Activated naive CD8-positive, alpha-beta T cell treated with anti-CD3 and anti-CD28 coated beads, Interleukin-2, amount 50 U/mL, for 16 hours (primary cell): ENCODE results near the gene ERVH48-1.
"Not testable (repeated sequence)": the region's sequence is repeated elsewhere in the genome, so short reads cannot be mapped to it uniquely, and the experiment has no call there.

Experiments used
- DNase-seq: peaks from one replicate; pipeline ENCODE4 v3.0.0-alpha.2; 2020; ENCODE audit warnings: low read depth, low spot score

ERVH48-1 gene

DNA sequence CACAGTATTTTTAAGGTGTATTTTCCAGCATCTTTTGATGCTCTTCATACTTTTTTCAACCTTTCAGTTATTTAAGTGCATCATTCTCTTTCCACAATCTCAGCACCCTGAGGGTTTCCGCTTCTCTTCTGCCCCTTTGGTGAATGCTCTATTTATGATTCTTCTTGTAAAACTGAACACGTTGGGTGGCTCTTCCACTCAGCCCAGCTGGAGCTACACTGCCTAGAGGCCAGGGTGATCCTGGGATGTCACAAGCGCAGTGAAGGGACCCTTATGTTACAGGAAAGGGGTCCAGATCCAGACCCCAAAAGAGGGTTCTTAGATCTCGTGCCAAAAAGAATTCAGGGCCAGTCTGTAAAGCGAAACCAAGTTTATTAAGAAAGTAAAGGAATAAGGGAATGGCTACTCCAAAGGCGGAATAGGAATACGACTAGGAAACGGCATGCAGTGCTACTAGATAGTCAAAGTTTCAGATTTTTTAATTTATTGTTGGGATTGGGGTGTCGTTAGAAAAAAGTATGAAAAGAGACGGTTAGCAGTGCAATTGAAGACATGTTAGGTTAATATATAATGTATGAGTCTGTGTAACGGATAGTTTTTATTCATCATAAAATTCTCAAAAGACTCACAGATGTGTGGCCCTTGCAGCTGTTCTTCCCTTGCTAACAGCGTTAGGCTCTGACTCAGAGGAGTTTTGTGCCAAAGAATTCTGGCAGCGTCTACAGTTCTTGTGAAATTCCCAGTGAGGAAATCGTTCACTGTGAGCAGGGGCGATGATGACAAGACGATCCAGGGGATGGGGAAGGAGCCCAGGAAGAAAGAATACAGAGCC lies 14.4 kb upstream of the ERVH48-1 start:
- DNase-seq: no peak

DNA sequence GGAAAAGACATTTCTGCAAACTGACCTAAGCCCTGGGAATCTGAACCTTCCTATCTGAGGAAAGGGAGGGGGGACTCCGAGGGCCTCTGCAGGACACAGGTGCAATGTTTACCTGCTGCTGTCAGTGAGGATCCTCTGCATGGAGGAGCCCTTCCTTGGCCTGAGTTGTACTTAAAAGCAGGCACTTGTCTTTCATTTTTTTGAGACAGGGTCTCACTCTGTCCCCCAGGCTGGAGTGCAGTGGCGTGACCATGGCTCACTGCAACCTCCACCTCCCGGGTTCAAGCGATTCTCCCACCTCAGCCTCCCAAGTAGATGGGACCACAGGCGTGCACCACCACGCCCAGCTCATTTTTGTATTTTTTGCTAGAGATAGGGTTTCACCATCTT lies 13.2 kb upstream of the ERVH48-1 start:
- not testable (repeated sequence) for DNase-seq

DNA sequence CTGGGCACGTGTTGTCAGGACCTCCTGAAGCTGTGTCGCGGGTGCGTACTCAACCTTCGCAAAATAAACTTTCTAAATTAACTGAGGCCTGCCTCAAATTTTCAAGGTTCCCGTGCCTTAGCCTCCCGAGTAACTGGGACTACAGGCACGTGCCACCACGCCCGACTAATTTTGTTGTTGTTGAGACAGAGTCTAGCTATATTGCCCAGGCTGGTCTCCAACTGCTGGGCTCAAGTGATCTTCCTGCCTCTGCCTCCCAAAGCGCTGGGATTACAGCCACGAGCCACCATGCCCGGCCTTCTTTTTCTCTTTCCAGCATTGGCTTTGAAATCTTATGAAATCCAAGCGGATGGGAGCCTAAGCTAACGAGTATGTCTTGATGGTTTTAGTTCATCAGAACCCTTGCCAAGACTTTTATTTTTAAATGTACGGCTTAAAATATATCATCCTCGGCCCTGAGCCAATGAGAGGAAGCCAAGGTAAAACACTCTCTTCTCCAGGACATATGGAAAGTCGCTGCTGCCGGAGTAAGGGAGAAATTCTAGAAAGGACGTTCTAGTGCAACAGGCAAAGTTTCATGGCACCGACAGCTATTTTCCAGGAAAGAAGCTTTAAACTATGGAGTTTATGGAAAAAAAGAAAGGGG lies 12.7 kb upstream of the ERVH48-1 start:
- DNase-seq: no peak

DNA sequence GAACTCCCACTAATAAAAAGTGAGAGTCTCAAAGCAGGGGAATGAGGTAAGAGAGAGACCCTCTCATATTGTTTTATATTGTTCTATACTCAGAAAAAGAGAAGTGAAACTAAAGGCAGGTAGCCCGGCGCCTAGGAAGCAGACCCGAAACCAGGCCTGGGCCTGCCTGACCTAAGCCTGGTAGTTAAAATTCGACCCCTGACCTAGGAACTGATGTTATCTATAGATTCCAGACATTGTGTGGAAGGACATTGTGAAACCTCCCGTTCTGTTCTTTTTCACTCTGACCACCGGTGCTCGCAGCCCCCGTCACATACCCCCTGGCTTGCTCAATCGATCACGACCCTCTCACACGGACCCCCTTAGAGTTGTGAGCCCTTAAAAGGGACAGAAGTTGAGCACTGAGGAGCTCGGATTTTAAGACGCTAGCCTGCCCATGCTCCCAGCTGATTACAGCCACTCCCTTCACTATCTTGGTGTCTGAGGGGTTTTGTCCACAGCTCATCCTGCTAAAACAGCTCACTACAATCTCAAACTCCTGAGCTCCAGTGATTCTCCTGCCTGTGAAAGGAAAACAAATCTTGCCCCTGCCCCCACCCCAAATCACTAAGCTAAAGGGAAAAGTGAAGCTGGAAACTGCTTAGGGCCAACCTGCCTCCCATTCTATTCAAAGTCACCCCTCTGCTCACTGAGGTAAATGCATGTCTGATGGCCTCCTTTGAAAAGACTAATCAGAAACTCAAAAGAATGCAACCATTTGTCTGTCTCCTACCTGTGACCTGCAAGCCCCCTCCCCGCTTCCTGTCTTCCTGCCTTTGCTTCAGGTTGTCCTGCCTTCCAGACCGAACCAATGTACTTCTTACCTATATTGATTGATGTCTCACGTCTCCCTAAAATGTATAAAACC lies 11.9 kb upstream of the ERVH48-1 start:
- DNase-seq: not testable (repeated sequence)

DNA sequence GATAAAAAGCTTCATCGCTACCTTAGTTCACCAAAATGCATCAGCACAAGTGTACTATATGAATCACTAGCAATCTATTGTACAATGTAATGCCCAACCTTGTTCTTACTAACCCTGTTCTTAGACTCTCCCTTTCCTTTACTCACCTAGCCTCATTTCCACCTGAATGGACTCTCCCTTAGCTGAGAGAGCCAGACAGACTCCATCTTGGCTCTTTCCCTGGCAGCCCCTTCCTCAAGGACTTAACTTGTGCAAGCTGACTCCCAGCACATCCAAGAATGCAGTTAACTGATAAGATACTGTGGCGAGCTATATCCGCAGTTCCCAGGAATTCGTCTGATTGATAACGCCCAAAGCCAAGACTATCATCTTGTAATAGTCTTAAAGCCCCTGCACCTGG lies 10.9 kb upstream of the ERVH48-1 start:
- DNase-seq: not testable (repeated sequence)

DNA sequence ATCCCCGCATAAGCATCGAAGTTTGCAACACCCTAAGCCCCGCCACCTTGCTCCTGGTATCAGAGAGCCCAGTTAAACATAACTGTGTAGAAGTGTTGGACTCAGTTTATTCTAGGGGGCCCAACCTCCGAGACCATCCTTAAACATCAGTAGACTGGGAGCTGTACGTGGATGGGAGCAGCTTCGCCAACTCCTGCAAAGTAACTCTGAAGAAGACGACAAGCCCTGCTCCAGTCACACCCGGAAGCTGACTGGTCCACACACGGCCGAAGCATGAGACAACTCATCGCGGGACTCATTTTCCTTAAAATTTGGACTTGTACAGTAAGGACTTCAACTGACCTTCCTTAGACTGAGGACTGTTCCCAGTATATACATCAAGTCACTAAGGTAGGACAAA lies 8.5 kb upstream of the ERVH48-1 start:
- DNase-seq: not testable (repeated sequence)

DNA sequence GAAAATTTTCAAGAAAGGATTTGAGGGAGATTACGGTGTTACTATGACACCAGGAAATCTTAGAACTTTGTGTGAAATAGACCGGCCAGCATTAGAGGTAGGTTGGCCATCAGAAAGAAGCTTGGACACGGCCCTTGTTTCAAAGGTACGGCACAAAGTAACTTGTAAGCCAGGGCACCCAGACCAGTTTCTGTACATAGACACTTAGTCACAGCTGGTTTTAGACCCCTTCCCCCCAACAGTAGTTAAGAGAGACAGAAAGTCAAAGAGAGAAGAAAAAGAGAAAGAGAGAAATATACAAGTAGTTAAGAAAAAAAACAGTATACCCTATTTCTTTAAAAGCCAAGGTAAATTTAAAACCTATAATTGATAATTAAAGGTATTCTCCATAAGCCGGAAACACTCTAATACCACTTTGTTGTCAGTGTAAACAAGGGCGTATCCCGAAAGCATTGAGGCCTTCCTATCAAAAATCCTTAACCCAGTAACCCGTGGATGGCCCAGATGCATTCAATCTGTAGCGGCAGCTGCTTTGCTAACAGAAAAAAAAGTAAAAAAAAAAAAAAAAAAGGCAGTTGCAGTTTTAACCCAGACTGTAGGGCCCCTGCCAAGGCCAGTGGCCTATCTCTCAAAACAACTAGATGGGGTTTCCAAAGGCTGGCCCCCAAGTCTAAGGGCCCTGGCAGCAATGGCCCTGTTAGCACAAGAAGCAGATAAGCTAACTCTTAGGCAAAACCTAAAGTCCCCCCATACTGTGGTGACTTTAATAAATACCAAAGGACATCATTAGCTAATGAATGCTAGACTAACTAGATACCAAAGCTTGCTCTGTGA lies 7.9 kb upstream of the ERVH48-1 start:
- not testable (repeated sequence) for DNase-seq

DNA sequence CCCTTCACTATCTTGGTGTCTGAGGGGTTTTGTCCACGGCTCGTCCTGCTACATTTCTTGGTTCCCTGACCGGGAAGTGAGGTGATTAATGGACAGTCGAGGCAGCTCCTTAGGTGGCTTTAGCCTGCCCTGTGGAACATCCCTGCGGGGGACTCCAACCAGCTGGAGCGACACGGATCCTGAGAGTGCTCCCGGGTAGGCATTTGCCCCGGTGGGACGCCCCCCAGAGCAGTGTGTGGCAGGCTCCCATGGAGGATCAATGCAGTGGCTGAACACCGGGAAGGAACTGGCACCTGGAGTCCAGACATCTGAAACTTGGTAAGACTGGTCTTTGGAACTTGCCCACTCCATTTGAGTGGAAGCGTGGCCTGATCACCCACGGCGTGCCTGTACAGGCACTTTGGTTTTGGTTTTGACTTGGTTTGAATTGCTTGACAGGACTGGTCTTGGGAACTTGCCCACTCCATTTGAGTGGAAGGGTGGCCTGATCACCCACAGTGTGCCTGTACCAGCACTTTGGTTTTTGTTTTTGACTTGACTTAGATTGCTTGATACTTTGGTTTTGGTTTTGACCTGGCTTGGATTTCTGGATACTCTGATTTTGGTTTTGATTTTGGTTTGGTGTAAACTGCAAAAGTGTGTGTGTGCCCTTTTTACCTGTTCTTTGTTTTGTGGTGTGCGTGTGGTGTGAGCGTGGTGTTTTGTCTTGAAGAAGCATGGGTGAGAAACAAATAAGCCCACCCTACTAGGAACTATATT lies 7.1 kb upstream of the ERVH48-1 start:
- not testable (repeated sequence) for DNase-seq

DNA sequence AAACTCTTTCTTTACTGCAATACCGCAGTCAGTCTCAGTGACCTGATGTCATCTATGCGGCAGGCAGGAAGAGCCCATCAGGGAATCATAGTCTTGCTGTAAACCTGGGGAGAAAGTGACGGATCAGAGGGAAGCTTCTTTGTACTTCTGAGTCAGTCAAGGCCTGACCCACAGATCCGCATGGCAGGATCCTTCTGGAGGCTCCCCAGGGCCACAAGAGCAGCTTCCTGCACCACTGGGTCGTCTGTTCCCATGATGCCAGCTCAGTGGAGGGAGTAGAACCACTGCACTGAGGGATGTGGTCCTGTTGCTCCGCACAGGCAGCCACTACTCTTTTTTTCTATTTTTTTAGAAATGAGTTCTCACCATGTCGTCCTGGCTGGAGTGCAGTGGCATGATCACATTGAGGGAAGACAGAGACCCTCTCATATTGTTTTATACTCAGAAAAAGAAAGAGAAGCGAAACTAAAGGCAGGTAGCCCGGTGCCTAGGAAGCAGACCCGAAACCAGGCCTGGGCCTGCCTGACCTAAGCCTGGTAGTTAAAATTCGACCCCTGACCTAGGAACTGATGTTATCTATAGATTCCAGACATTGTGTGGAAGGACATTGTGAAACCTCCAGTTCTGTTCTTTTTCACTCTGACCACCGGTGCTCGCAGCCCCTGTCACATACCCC lies 6.3 kb upstream of the ERVH48-1 start:
- DNase-seq: no peak

DNA sequence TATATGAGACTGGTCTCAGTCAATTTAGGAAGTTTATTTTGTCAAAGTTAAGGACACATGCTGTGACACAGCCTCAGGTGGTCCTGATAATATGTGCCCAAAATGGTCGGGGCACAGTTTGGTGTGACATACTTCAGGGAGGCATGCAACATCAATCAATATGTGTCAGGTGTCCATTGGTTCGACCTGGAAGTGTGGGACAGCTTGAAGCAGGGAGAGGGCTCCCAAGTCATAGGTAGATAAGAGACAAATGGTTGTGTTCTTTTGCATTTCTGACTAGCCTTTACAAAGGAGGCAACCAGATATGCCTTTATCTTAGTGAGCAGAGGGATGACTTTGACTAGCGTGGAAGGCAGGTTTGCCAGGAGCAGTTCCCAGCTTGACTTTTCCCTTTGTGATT lies 4.5 kb upstream of the ERVH48-1 start:
- no peak for DNase-seq

DNA sequence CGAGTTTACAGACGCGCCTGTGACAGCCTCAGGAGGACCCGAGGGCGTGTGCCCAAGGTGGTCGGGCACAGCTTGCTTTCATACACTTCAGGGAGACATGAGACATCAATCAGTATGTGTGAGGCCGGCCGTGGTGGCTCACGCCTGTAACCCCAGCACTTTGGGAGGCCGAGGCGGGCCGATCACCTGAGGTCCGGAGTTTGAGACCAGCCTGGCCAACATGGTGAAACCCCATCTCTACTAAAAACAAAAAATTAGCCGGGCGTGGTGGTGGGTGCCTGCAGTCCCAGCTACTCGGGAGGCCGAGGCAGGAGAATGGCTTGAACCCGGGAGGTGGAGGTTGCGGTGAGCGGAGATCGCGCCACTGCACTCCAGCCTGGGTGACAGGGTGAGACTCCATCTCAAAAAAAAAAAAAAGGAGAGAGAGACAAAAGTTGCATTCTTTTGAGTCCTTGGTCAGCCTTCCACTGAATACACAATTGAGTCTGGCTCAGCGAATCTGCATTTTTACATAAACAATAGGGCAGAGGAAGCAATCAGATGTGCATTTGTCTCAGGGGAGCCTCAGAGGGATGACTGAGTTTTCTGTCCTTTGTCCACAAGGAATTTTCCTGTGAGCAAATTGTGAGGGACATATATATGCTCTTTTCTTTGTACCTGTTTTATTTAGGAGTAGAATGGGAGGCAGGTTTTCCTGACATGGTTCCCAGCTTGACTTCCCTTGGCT lies 2.2 kb upstream of the ERVH48-1 start:
- not testable (repeated sequence) for DNase-seq

DNA sequence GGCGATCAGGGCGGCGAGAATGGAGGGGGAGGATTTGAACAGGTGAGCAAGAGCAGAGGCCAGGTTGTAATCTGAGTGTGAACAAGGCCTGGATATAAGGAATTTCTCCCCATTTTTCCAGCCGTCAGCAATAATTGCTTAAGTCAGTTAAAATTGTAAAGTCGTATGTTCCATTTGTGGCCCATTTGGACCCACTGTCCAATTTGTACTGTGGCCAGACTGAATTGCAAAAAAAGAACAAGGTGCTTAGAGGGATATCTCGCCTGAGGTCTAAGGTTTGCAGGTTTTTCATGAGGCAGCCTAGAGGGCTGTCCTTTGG lies 1.0 kb downstream of the ERVH48-1 start:
- no peak for DNase-seq

DNA sequence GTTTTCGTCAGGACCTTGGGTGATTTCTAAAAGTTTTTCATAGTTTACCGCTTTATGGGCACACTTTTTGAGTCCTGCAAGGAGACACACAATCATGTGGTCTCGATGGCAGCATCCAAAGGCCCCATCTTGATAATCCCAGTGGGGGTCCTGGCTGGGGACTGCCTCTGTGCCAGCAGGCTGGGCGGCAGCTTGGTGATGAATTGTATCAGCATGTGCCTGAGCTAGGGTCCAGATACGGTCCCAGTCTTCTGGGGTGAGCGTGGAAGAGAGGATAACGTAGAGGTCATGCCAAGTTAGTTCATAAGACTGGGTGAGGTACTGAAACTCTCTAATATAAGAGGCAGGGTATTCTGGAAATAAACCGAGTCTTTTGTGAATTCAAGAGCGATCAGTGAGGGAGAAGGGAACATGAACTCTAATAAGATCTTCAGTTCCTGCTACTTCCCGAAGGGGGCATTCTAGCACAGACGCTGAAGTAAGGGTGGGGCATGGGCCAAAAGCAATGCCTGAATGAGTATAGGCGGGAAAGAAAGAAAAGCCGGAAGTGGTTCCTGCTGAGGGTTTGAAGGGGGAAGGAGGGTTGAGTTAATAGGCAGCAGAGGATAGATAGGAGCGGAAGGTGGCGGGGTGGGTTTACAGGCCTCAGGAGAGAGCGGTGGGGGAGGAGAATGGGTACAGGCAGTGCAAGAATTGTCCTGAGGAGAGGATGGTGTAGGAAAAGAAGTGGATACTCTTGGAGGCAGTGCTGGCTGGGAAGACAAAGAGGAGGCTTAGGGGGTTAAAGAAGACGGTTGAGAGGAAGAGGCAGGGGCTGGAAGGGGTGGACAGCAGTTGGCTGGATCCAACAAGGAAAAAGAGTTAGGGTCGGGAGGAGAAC lies 1.6 kb downstream of the ERVH48-1 start:
- peak; percentile 47 for DNase-seq

DNA sequence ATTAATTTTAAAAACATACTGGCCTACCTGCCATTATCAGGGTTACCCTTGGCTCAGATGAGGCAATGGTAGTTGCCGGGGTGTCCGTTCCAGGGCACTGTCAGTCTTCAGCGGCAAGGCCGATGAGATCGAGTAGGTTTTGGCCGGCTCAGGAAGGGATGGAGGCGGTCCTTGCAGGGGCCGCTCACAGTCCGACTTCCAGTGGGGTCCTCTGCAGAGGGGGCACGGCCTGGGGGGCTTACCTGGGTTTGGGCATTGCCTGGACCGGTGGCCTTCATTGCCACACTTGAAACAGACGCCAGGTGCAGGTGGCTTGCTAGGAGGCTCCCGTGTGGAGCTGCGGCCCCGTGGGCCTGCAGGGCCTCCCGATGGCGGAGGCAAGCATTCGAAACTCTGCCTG lies 2.5 kb downstream of the ERVH48-1 start:
- DNase-seq: no peak

DNA sequence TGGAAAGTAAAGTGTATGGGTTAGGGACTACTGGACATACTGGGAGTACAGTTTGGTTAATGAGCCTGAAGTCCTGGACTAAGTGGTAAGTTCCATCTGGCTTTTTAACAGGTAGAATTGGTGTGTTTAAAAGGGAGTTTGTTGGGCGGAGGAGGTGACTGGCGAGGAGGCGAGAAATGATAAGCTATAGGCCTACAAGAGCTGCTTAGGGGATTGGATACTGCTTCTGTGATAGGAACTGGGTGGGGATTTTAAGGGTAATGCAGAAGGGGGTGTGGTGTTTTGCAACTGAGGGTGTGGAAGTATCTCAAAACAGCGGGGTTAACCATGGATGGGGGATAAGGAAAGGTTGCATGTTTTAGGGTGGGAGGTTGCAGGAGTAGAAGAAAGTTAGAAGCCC lies 3.5 kb downstream of the ERVH48-1 start:
- no peak for DNase-seq

DNA sequence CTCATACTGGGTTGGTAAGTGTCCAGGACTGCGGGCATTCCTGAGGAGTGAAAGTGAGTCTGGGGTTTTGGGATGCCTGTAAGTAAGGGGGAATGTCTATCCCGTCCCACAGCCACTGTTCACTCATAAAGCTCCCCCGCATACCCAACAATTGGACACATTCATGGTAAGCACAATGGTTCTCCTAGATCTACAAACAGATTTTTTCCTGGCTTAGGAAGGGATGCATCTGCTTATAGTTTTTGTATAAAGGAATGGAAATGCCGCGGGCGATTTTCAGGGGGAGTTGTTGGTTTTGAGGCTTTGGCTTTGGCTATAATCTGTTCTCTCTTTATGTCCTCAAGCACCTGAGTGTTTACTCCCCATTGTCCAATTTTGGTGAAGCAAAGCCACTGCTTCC lies 7.1 kb downstream of the ERVH48-1 start:
- DNase-seq: no peak

DNA sequence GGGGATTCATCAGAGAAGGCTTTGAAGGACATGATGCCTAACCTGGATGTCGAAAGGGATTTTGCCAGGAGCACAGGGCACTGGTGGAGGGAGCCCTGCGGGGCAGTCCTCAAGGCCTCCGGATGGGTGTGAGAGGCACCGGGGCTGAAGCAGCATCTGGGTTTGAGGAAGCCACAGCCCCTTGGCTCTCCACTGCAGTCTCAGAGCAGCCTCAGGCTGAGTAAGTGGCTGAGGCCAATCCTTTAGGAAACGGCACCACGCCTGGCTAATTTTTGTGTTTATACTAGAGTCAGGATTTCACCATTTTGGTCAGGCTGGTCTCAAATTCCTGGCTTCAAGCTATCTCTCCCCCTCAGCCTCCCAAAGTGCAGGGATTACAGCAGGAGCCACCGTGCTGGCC lies 12.0 kb downstream of the ERVH48-1 start:
- DNase-seq: no peak

DNA sequence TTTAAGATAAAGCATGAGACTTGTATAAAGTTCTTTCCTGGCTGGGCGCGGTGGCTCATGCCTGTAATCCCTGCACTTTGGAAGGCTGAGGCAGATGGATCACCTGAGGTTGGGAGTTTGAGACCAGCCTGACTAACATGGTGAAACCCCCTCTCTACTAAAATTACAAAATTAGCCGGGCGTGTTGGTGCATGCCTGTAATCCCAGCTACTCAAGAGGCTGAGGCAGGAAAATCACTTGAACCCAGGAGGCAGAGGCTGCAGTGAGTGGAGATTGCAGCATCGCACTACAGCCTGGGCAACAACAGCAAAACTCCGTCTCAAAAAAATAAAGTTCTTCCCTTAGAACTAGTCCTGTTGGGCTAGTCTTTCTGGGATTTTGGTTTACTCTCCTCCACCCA lies 13.5 kb downstream of the ERVH48-1 start:
- not testable (repeated sequence) for DNase-seq
